GM13976 (cell line): ENCODE data around the gene PCBP3.
A peak's percentile ranks its signal among the peaks of the same experiment; 100 is the strongest.

ENCODE experiments used
- DNase-seq: peaks from one replicate; pipeline ENCODE4 v3.0.0; 2012; ENCODE audit warnings: low spot score
- CTCF ChIP-seq: IDR thresholded peaks from 2 replicates; pipeline ENCODE4 v1.5.1; 2012; ENCODE audit warnings: borderline replicate concordance, mild to moderate bottlenecking; ENCODE audit not compliant: insufficient read depth; ENCODE audit errors: extremely low read depth, missing control alignments, control extremely low read depth
- in situ Hi-C: fragments of 300-500 bp; cut with MboI; formaldehyde crosslinking; loops from one replicate; pipeline ENCODE4 v1.12.0; 2022; ENCODE audit warnings: low sequenced_read_pairs, mixed read lengths, inconsistent platforms; ENCODE audit not compliant: unreplicated experiment

The PCBP3 gene

GRCh38 chr21:45736042-45736689 is 92.6 kb downstream of the PCBP3 start:
- TF ChIP-seq CTCF, result no peak
- peak; percentile 10 for DNase-seq
- in situ Hi-C loops, result no loop called here

GRCh38 chr21:45736690-45737484 is 93.4 kb downstream of the PCBP3 start:
- no peak for TF ChIP-seq CTCF
- peak; percentile 19 for DNase-seq
- in situ Hi-C loops, result no loop called here

- in situ Hi-C loops, result no loop called here
- no peak for TF ChIP-seq CTCF
- DNase-seq, result peak; percentile 15
Observed at GRCh38 chr21:45737485-45738166, 94.1 kb downstream of the PCBP3 start.

- in situ Hi-C loops, result no loop called here
- TF ChIP-seq CTCF, result no peak
- DNase-seq, result peak; percentile 24
Observed at GRCh38 chr21:45739218-45740087, 95.9 kb downstream of the PCBP3 start.

- in situ Hi-C loops, result no loop called here
- peak; percentile 13 for DNase-seq
- no peak for TF ChIP-seq CTCF
Observed at GRCh38 chr21:45740088-45740440, 96.5 kb downstream of the PCBP3 start.

- in situ Hi-C loops, result no loop called here
- TF ChIP-seq CTCF, result no peak
- DNase-seq, result peak; percentile 12
Observed at GRCh38 chr21:45740491-45741357, 97.2 kb downstream of the PCBP3 start.
